ENCODE measurements around the gene SAMD1. TPM values are rescaled to one million over a fixed set of nuclear protein-coding genes. Genes with fewer than 3 reads are reported as not detected.

SAMD1 gene
- total and polyA plus RNA-seq, 9 of the 15 experiments (the other 6 are each of a cell fraction or from before 2014, with no cell fraction given): 2.9 to 96.0 (median 43.5) TPM

DNA sequence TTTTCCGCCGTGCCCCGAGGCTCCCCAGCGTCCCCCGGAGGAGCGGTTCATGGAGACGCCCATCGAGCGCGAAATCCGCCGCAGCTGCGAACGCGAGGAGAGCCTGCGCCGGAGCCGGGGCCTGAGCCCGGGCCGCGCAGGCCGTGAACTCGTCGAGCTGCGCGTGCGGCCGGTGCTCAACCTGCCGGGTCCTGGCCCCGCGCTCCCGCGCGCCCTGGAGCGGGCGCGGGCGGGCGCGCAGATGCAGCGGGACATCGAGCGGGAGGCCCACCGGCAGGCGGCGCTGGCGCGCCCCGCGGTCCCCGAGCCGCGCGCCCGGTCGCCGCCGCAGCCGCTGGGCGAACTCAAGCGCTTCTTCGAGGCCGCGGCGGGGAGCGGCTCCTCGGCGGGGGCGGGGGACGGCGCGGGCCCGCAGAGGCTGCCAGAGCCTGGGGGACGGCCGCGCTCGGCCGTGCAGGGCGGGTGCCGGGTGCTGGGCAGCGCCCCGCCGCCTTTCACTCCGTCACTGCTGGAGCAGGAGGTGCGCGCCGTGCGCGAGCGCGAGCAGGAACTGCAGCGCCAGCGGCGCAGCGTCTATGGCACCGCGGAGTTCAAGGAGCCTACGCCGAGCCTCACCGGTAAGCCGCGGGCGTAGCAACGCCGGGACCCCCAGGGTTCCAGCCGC, 17.2 kb downstream of the SAMD1 start (continued):
- TF ChIP-seq ZNF165 (CRISPR knock-in tag; IDR thresholded peaks at IDR 0.05; ENCODE audit: borderline replicate concordance) (no peak), ZNF140 (CRISPR knock-in tag; IDR thresholded peaks at IDR 0.05) (no peak), SPI1 (IDR thresholded peaks at IDR 0.05; ENCODE audit: borderline replicate concordance, low read depth, low read length) (no peak), FIP1L1 (IDR thresholded peaks at IDR 0.05; ENCODE audit: low read depth, low read length, poor library complexity, severe bottlenecking) (no peak), SMARCA5 (IDR thresholded peaks at IDR 0.05) (no peak), MAFG (tag; conservative IDR thresholded peaks at IDR 0.05) (no peak), MYC (IDR thresholded peaks at IDR 0.05; ENCODE audit: low read depth, low read length) (peak; percentile 56), MYC (CRISPR knock-in tag; IDR thresholded peaks at IDR 0.05; ENCODE audit: borderline replicate concordance, low read depth) (no peak), CBFA2T3 (IDR thresholded peaks at IDR 0.05) (no peak), SETDB1 (IDR thresholded peaks at IDR 0.05; ENCODE audit: low read length) (no peak), PHB (CRISPR knock-in tag; IDR thresholded peaks at IDR 0.05) (no peak), POLR2AphosphoS2 (IDR thresholded peaks at IDR 0.05; ENCODE audit: low read length) (no peak), SIN3A (IDR thresholded peaks at IDR 0.05; ENCODE audit: borderline replicate concordance in 2 of 2, control insufficient read depth in 1 of 2, low read depth in 2 of 2, low read length in 2 of 2) (peak in 1 of 2 experiments; percentile 41; a peak in 2 of 4 replicates), TAF7 (tag; IDR thresholded peaks at IDR 0.05) (no peak), CBX2 (IDR thresholded peaks at IDR 0.05; ENCODE audit: insufficient read depth, low read length, poor library complexity, severe bottlenecking) (no peak), EWSR1 (IDR thresholded peaks at IDR 0.05; ENCODE audit: borderline replicate concordance, low read depth, partially characterized antibody) (no peak), MXI1 (IDR thresholded peaks at IDR 0.05; ENCODE audit: low read depth, low read length) (no peak), ZNF584 (CRISPR knock-in tag; IDR thresholded peaks at IDR 0.05; ENCODE audit: low read depth) (no peak), PURB (CRISPR knock-in tag; IDR thresholded peaks at IDR 0.05; ENCODE audit: low read depth) (no peak), ZFP1 (CRISPR knock-in tag; IDR thresholded peaks at IDR 0.05) (no peak), HDAC6 (IDR thresholded peaks at IDR 0.05; ENCODE audit: low read depth, low read length) (peak; percentile 92; the same call in 1 of the 2 replicates), ILF3 (IDR thresholded peaks at IDR 0.05; ENCODE audit: borderline replicate concordance) (no peak)
- TF ChIP-seq, protein P1, sequence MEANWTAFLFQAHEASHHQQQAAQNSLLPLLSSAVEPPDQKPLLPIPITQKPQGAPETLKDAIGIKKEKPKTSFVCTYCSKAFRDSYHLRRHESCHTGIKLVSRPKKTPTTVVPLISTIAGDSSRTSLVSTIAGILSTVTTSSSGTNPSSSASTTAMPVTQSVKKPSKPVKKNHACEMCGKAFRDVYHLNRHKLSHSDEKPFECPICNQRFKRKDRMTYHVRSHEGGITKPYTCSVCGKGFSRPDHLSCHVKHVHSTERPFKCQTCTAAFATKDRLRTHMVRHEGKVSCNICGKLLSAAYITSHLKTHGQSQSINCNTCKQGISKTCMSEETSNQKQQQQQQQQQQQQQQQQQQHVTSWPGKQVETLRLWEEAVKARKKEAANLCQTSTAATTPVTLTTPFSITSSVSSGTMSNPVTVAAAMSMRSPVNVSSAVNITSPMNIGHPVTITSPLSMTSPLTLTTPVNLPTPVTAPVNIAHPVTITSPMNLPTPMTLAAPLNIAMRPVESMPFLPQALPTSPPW (CRISPR knock-in tag; IDR thresholded peaks at IDR 0.05): peak; percentile 78
- TF ChIP-seq, protein P2, sequence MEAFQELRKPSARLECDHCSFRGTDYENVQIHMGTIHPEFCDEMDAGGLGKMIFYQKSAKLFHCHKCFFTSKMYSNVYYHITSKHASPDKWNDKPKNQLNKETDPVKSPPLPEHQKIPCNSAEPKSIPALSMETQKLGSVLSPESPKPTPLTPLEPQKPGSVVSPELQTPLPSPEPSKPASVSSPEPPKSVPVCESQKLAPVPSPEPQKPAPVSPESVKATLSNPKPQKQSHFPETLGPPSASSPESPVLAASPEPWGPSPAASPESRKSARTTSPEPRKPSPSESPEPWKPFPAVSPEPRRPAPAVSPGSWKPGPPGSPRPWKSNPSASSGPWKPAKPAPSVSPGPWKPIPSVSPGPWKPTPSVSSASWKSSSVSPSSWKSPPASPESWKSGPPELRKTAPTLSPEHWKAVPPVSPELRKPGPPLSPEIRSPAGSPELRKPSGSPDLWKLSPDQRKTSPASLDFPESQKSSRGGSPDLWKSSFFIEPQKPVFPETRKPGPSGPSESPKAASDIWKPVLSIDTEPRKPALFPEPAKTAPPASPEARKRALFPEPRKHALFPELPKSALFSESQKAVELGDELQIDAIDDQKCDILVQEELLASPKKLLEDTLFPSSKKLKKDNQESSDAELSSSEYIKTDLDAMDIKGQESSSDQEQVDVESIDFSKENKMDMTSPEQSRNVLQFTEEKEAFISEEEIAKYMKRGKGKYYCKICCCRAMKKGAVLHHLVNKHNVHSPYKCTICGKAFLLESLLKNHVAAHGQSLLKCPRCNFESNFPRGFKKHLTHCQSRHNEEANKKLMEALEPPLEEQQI (IDR thresholded peaks at IDR 0.05): no peak
- TF ChIP-seq, protein P3, sequence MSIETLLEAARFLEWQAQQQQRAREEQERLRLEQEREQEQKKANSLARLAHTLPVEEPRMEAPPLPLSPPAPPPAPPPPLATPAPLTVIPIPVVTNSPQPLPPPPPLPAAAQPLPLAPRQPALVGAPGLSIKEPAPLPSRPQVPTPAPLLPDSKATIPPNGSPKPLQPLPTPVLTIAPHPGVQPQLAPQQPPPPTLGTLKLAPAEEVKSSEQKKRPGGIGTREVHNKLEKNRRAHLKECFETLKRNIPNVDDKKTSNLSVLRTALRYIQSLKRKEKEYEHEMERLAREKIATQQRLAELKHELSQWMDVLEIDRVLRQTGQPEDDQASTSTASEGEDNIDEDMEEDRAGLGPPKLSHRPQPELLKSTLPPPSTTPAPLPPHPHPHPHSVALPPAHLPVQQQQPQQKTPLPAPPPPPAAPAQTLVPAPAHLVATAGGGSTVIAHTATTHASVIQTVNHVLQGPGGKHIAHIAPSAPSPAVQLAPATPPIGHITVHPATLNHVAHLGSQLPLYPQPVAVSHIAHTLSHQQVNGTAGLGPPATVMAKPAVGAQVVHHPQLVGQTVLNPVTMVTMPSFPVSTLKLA (conservative IDR thresholded peaks at IDR 0.05): no peak
